Nucleus accumbens (tissue), 56 donors: ENCODE data around the gene GUSB.
A peak's percentile ranks its signal among the peaks of the same experiment; 100 is the strongest.
"Not testable (repeated sequence)": the region's sequence is repeated elsewhere in the genome, so short reads cannot be mapped to it uniquely, and the experiment has no call there.

ENCODE experiments used
- DNase-seq, 56 donors: peaks; one replicate each; lab custom pipeline; 2025; lab: John Stamatoyannopoulos, UW

GUSB gene

GRCh38 chr7:65976659-65977196 is 5.3 kb downstream of the GUSB start:
- DNase-seq: no peak

DNA sequence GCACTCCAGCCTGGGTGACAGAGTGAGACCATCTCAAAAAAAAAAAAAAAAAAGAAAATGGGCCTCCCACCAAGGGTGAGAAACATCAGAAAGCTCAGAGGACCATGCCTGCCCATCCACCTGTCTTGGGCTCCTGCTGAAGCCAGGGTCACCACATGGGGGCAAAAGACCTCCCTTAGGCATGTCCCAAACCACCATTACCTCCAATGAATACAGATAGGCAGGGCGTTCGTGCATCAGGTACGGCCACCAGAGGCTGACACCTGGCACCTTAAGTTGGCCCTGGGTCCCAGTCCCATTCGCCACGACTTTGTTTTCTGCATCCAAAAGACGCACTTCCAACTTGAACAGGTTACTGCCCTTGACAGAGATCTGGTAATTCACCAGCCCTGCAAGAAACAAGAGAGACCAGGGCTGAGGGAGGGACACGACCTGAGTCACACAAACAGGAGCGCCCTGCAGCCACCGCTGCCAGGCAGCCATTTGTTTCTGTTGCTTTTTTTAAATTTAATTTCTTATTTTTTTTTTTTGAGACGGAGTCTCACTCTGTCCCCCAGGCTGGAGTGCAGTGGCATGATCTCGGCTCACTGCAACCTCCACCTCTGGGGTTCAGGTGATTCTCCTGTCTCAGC is 6.1 kb downstream of the GUSB start:
- no peak for DNase-seq

- DNase-seq: no peak
Observed at GRCh38 chr7:65974876-65975275, 7.1 kb downstream of the GUSB start.

- DNase-seq: no peak
Observed at GRCh38 chr7:65974191-65974801, 7.7 kb downstream of the GUSB start.

- DNase-seq: no peak
Observed at GRCh38 chr7:65972976-65973375, 9.0 kb downstream of the GUSB start.

DNA sequence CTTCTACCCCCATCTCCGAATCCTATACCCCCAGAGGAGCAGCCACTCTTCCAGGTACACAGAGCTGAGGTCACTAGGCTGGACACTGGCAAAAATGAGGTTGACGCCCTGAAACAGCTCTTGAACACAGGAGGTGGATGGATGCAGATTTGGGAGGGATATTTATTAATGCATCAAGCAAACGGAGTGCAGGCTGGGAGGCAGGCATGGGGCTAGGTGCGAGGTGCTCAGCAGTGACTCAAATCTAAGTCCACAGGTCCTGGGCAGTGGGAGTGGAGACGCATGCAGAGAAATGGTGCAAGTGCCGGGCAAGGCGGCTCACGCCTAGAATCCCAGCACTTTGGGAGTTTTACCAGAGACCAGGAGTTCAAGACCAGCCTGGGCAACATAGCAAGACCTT is 11.0 kb downstream of the GUSB start:
- DNase-seq: no peak

- DNase-seq: no peak
Observed at GRCh38 chr7:65968256-65969185, 13.5 kb downstream of the GUSB start.

- DNase-seq: no peak
Observed at GRCh38 chr7:65967361-65968155, 14.5 kb downstream of the GUSB start.

DNA sequence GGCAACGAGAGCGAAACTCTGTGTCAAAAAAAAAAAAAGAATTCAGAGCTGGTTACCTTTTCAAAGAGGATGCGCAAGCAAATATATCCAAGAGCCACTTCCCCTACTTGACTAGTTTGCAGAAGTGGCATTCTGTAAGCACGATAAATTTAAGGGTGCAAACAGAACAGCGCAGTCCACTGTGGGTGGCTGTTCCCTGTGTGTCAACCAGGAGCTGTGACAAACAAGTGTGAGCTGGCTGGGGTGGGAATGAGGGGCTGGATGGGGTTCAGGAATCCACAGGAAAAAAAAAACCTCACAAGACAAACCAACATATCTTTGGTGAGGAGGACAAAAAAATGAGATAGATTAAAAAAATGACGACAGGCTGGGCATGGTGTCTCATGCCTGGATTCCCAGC is 15.9 kb downstream of the GUSB start:
- no peak for DNase-seq

- not testable (repeated sequence) for DNase-seq
Observed at GRCh38 chr7:65964671-65965070, 17.3 kb downstream of the GUSB start.

DNA sequence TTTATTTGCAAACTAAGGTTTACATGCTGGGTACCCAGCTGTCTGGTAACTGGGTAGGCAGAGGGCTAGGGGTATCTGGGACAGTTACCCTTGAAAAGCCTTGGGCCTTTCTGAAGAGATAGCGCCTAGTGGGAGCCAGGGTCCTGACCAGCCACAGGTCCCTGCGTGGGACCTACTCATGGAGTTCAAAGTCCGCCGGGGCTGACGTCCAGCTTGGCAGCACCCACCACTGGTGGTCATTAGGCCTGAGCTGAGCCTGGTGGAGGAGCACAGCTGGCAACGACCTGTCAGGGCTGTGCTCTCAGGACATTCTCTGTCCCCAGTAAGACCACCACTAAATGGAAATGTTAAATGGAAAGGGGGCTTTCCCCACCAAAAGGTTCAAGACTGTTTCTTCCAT is 20.0 kb downstream of the GUSB start:
- no peak for DNase-seq

DNA sequence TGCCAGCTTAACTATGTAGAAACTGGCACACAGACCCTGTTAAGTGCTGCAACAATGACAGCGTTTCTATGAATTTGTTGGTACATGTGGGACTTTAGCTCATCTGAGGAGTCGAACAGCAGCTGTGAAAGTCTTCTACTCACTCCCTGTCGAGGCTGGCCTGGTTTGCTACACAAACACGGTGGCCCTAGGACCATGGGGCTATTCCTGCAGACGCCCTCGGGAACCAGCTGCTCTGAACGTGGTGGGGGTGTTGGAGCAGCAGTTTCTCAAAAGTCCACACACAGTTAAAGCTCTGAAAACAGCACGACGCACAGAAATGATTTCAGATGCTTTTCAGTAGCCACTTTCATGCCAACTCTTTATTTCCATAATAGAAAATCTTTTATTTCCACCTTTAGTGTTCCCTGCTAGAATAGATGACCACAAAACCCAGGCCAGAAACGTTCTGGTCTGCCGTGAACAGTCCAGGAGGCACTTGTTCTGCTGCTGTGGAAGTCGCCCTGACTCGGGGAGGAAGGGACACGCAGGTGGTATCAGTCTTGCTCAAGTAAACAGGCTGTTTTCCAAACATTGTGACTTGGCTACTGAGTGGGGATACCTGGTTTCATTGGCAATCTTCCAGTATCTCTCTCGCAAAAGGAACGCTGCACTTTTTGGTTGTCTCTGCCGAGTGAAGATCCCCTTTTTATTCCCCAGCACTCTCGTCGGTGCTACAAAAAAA is 21.5 kb downstream of the GUSB start:
- no peak for DNase-seq

DNA sequence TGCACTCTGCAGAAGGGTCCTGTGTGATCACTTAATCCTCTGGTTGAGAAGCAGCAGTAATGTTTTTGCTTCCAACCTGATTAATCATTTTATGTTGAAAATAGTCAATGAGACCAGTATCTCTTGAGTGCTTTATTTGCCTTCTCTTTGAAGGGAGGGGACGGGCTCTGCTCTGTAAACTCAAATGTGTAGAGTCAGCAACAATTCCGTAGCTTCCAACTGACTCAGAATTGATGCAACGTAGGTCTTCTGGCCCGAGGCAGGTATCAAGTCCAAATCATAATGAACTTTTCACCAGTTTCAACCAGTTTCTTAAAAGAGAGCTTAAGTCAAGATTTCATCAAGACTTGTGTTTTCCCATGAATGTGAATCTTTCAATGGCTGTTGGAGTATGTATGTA is 26.3 kb downstream of the GUSB start:
- no peak for DNase-seq

- DNase-seq: peak in 15 of 56 donors; percentile 1 to 33 (median 7)
Observed at GRCh38 chr7:65953890-65954450, 28.0 kb downstream of the GUSB start.

DNA sequence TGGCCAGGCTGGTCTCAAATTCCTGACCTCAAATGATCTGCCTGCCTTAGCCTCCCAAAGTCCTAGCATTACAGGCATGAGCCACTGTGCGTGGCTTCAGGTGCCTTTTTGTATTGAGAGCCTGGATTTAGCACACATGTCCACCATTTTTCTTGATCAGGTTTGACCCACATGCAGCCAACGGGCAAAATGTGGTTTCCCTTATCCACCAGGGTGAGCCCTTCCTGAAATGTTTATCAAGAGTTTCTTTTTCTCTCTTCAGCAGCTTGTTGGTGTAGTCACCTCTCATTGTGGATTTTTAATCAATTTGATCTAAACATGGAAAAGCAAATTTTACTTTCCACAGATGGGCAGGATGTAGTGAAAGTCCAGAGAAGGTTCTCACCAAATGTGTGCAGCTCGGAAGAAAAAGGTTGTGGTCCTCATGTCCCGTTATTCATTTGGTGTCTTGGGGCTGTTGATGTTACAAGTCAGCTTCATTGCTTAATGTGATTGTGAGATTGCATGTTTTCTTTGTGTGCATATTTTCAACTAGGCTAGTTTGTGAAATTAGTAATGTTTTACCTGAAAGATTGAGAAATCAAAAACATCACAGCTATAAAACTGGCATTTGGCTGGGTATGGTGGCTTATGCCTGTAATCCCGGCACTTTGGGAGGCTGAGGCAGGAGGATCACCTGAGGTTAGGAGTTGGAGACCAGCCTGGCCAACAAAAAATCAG is 28.9 kb downstream of the GUSB start:
- no peak for DNase-seq

- peak in 1 of 56 donors; percentile 2 for DNase-seq
Observed at GRCh38 chr7:65951837-65952578, 30.0 kb downstream of the GUSB start.

DNA sequence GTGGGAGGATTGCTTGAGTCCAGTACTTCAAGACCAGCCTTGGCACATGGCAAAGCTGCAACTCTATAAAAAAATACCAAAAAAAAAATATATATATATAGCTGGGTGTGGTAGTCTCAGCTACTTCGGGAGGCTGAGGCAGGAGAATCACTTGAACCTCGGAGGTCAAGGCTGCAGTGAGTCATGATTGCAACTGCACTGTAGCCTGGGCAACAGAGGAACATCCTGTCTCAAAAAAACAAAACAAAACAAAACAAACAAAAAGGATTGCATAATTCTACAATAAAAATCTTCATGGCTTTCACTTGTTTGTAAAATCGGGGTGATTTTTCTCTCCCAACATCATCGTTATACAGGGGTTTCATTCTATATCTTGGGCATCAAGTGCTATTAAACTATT is 35.1 kb downstream of the GUSB start:
- DNase-seq: no peak

- DNase-seq: not testable (repeated sequence)
Observed at GRCh38 chr7:65945787-65946186, 36.2 kb downstream of the GUSB start.
